ENCODE measurements around the gene CYTH2.

DNA sequence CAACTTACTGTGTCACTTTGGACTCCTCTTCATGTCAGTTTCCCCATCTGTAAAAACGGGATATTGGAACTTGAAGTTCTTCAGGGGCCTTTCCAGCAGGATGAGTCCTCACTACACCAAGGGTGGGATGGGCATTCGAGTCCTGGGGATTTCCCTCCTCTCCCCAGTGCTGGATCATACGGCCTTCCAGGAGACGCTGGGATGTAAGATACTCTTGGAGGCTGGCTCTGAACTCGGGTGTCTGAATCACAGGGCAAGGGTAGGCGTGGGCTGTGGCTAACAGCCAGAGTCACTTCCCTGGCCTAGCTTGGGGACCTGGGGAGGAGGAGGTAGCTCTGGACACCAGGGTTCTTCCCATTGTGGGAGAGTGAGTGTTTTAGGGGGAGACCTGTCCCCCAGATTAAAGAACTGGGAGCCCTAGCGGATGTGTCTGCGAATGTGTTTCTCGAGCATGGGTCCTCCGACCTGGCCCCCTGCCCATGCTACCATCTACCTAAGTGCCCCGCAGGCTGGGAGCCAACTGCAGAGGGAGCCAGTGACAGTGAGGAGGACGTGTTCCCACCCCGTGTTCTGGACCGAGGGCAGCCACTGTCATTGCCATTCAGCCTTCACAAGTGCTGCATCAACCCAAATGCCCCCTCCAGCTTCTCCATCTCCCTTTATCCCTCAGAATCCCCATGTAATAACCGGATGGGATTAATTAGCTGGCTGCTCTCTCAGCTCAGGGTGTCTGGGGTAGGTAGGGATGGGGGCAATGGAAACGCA, 2.4 kb upstream of the CYTH2 start:
- TF ChIP-seq, protein P1, sequence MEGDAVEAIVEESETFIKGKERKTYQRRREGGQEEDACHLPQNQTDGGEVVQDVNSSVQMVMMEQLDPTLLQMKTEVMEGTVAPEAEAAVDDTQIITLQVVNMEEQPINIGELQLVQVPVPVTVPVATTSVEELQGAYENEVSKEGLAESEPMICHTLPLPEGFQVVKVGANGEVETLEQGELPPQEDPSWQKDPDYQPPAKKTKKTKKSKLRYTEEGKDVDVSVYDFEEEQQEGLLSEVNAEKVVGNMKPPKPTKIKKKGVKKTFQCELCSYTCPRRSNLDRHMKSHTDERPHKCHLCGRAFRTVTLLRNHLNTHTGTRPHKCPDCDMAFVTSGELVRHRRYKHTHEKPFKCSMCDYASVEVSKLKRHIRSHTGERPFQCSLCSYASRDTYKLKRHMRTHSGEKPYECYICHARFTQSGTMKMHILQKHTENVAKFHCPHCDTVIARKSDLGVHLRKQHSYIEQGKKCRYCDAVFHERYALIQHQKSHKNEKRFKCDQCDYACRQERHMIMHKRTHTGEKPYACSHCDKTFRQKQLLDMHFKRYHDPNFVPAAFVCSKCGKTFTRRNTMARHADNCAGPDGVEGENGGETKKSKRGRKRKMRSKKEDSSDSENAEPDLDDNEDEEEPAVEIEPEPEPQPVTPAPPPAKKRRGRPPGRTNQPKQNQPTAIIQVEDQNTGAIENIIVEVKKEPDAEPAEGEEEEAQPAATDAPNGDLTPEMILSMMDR (conservative IDR thresholded peaks at IDR 0.05; ENCODE audit: low read depth in 2 of 2) = peak in 1 of 2 experiments; percentile 34; a peak in 2 of 4 replicates
- TF ChIP-seq EZH2 (IDR thresholded peaks at IDR 0.05; ENCODE audit: low read depth, unreplicated experiment) (no peak), JUNB (IDR thresholded peaks at IDR 0.05; ENCODE audit: unreplicated experiment) (no peak), POLR2AphosphoS5 (IDR thresholded peaks at IDR 0.05; ENCODE audit: low read depth) (no peak)
- TF ChIP-seq, protein P2, sequence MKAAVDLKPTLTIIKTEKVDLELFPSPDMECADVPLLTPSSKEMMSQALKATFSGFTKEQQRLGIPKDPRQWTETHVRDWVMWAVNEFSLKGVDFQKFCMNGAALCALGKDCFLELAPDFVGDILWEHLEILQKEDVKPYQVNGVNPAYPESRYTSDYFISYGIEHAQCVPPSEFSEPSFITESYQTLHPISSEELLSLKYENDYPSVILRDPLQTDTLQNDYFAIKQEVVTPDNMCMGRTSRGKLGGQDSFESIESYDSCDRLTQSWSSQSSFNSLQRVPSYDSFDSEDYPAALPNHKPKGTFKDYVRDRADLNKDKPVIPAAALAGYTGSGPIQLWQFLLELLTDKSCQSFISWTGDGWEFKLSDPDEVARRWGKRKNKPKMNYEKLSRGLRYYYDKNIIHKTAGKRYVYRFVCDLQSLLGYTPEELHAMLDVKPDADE (IDR thresholded peaks at IDR 0.05) = no peak

All from GM23338 (cell line).